ENCODE data around the gene GYG1.

GYG1 gene

GRCh38 chr3:148990236-148990635, 1.1 kb upstream of the GYG1 start:
- DNase-seq, result no peak

- peak; percentile 24 for DNase-seq
Observed at GRCh38 chr3:148992027-148992634, 791 bp downstream of the GYG1 start.

GRCh38 chr3:148992635-148993255, 1.4 kb downstream of the GYG1 start:
- DNase-seq, result no peak

- DNase-seq, result no peak
Observed at GRCh38 chr3:148997623-148998022, 6.3 kb downstream of the GYG1 start.

- DNase-seq, result no peak
Observed at GRCh38 chr3:148998297-148998696, 7.0 kb downstream of the GYG1 start.

- DNase-seq, result no peak
Observed at GRCh38 chr3:148998715-148999423, 7.5 kb downstream of the GYG1 start.

GRCh38 chr3:148999806-149000205, 8.5 kb downstream of the GYG1 start:
- DNase-seq, result no peak

- no peak for DNase-seq
Observed at GRCh38 chr3:149000206-149000745, 8.9 kb downstream of the GYG1 start.

- no peak for DNase-seq
Observed at GRCh38 chr3:149001727-149002126, 10.4 kb downstream of the GYG1 start.

- peak; percentile 65 for DNase-seq
Observed at GRCh38 chr3:149003653-149004305, 12.4 kb downstream of the GYG1 start.

- DNase-seq, result peak; percentile 46
Observed at GRCh38 chr3:149004622-149005021, 13.3 kb downstream of the GYG1 start.

- DNase-seq, result no peak
Observed at GRCh38 chr3:149005416-149005815, 14.1 kb downstream of the GYG1 start.

- DNase-seq, result no peak
Observed at GRCh38 chr3:149007567-149008257, 16.4 kb downstream of the GYG1 start.

GRCh38 chr3:149009732-149010131, 18.4 kb downstream of the GYG1 start:
- DNase-seq, result no peak

- DNase-seq, result peak; percentile 42
Observed at GRCh38 chr3:149010504-149010951, 19.2 kb downstream of the GYG1 start.

- DNase-seq, result peak; percentile 17
Observed at GRCh38 chr3:149010966-149011365, 19.6 kb downstream of the GYG1 start.

GRCh38 chr3:149011676-149012075, 20.3 kb downstream of the GYG1 start:
- DNase-seq, result no peak

GRCh38 chr3:149013726-149014125, 22.4 kb downstream of the GYG1 start:
- DNase-seq, result no peak

GRCh38 chr3:149015393-149015792, 24.1 kb downstream of the GYG1 start:
- DNase-seq, result no peak

- no peak for DNase-seq
Observed at GRCh38 chr3:149016242-149016641, 24.9 kb downstream of the GYG1 start.

GRCh38 chr3:149016669-149017541, 25.6 kb downstream of the GYG1 start:
- no peak for DNase-seq

- no peak for DNase-seq
Observed at GRCh38 chr3:149018247-149018646, 26.9 kb downstream of the GYG1 start.

All from NCI-H526 treated with DMSO at 0.1 percent for 48 hours (cell line).